Right atrium auricular region (tissue), 2 donors: ENCODE results near the gene EPB41L4B. TPM values are rescaled to one million over a fixed set of nuclear protein-coding genes. Genes with fewer than 3 reads are reported as not detected.

ENCODE experiments used
- DNase-seq: peaks from one replicate; pipeline ENCODE4 v3.0.0-alpha.2; 2019; ENCODE audit warnings: low spot score
- H3K27ac ChIP-seq, 2 donors: fragments of 200-600 bp; sonication (generic); 1 replicate in 1 of 2; 2 replicates in 1 of 2; pipeline ENCODE4 v1.5.1; 2016 to 2019
- H3K27me3 ChIP-seq, 2 donors: fragments of 200-600 bp; sonication (generic); one replicate each; pipeline versions ENCODE4 v1.5.1 to v1.6.0; 2017 to 2019
- H3K36me3 ChIP-seq: fragments of 200-600 bp; sonication (generic); one replicate; pipeline ENCODE4 v1.5.1; 2016
- H3K4me1 ChIP-seq, 2 donors: fragments of 200-600 bp; sonication (generic); one replicate each; pipeline versions ENCODE4 v1.5.1 to v1.6.0; 2017 to 2019
- H3K4me3 ChIP-seq, 2 donors: fragments of 200-600 bp; sonication (generic); 1 replicate in 1 of 2; 2 replicates in 1 of 2; pipeline ENCODE4 v1.5.1; 2017 to 2019; ENCODE audit warnings: mild to moderate bottlenecking in 1 of 2, moderate library complexity in 1 of 2
- H3K9me3 ChIP-seq, 2 donors: fragments of 200-600 bp; sonication (generic); one replicate each; pipeline ENCODE4 v1.5.1; 2019
- CTCF ChIP-seq, 2 donors: fragments of 200-600 bp; sonication (generic); IDR thresholded peaks; one replicate each; pipeline ENCODE4 v1.5.1; 2019; ENCODE audit warnings: antibody characterized with exemption in 2 of 2
- total RNA-seq, 2 donors: library from RNA; depleted of rRNA; stranded (reverse); fragments of >200 nt; gene quantifications; one replicate each; pipeline ENCODE4 v1.1.0, GENCODE V29; 2016

The EPB41L4B gene
- total RNA-seq, 2 donors from 2014 or later: 15.3 to 30.4 TPM

- TF ChIP-seq CTCF (IDR thresholded peaks at IDR 0.05): no peak
- Histone ChIP-seq H3K36me3 (no peaks in the 10 kb centered on the region), H3K4me3 (no peak overlapping the region), H3K4me1 (no peaks in the 10 kb centered on the region), H3K27me3 (no peaks in the 10 kb centered on the region), H3K9me3 (no peaks in the 10 kb centered on the region), H3K27ac (no peak overlapping the region)
- DNase-seq: no peak
Observed at GRCh38 chr9:109297899-109298298, 23.0 kb downstream of the EPB41L4B start.

GRCh38 chr9:109295221-109296130 is 25.4 kb downstream of the EPB41L4B start:
- H3K4me1 ChIP-seq: no peaks in the 10 kb centered on the region
- H3K9me3 ChIP-seq: no peaks in the 10 kb centered on the region
- H3K27ac ChIP-seq: no peak overlapping the region
- no peak for DNase-seq
- no peaks in the 10 kb centered on the region for H3K36me3 ChIP-seq
- no peaks in the 10 kb centered on the region for H3K27me3 ChIP-seq
- no peak for TF ChIP-seq CTCF (IDR thresholded peaks at IDR 0.05)
- H3K4me3 ChIP-seq: no peak overlapping the region

GRCh38 chr9:109290385-109290784 is 30.5 kb downstream of the EPB41L4B start:
- H3K4me3 ChIP-seq: no peak overlapping the region
- no peak overlapping the region for H3K27ac ChIP-seq
- DNase-seq: no peak
- TF ChIP-seq CTCF (IDR thresholded peaks at IDR 0.05): no peak
- no peaks in the 10 kb centered on the region for H3K9me3 ChIP-seq
- H3K27me3 ChIP-seq: no peaks in the 10 kb centered on the region
- H3K36me3 ChIP-seq: no peaks in the 10 kb centered on the region
- peaks cover 0 to 8% of the 10 kb centered on the region in 2 donors for H3K4me1 ChIP-seq

- H3K9me3 ChIP-seq: no peaks in the 10 kb centered on the region
Observed at GRCh38 chr9:109289931-109290330, 30.9 kb downstream of the EPB41L4B start.

GRCh38 chr9:109289186-109289585 is 31.7 kb downstream of the EPB41L4B start:
- H3K27ac ChIP-seq: no peak overlapping the region
- H3K4me3 ChIP-seq: no peak overlapping the region
- H3K4me1 ChIP-seq: peaks cover 0 to 8% of the 10 kb centered on the region in 2 donors
- TF ChIP-seq CTCF (IDR thresholded peaks at IDR 0.05): no peak
- DNase-seq: no peak
- H3K27me3 ChIP-seq: no peaks in the 10 kb centered on the region
- no peaks in the 10 kb centered on the region for H3K9me3 ChIP-seq
- H3K36me3 ChIP-seq: no peaks in the 10 kb centered on the region

More at GRCh38 chr9:109289931-109290330, 30.9 kb downstream of the EPB41L4B start:
- Histone ChIP-seq H3K27ac (no peak overlapping the region), H3K4me1 (peaks cover 0 to 8% of the 10 kb centered on the region in 2 donors), H3K36me3 (no peaks in the 10 kb centered on the region), H3K27me3 (no peaks in the 10 kb centered on the region), H3K4me3 (no peak overlapping the region)
- DNase-seq: no peak
- no peak for TF ChIP-seq CTCF (IDR thresholded peaks at IDR 0.05)
